MM.1S (cell line): ENCODE measurements around the gene NR6A1.

Experiments used
- CTCF ChIP-seq: fragments of 300-600 bp; sonication (generic); IDR thresholded peaks from 2 replicates; pipeline ENCODE4 v1.5.1; 2016; ENCODE audit warnings: antibody characterized with exemption, low read length, mixed read lengths
- EZH2phosphoT487 ChIP-seq: fragments of 300-600 bp; sonication (generic); IDR thresholded peaks from 2 replicates; pipeline ENCODE4 v1.6.1; 2018; ENCODE audit warnings: antibody characterized with exemption, low read length

DNA sequence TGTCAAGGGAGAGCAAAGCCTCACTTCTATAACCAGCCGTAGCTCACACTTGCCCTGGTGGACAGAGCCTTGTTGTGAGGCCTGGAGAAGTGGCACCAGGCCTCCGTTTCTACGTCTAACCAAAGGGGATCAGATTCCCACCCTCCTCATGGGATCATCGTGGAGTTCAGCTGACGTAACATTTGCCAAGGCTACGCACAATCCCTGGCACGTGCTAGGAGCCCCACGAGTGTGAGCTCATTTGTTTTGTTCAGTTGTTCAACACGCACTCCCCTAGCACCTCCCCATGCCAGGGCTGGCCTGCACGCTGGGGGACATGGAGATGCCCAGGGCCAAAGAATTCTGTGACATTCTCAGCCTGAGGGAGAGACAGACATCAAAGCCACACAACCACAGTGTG, 297.8 kb downstream of the NR6A1 start:
- no peak for TF ChIP-seq CTCF
- no peak for TF ChIP-seq EZH2phosphoT487
